ENCODE results near the gene MYO16.

MYO16 gene

GRCh38 chr13:108629181-108629752, at the start of gene MYO16:
Gene MYO16 (plus strand): TSS chr13:108629611. CDS start chr13:108629845, 234 bp downstream.
- no peak for DNase-seq

GRCh38 chr13:108586826-108587225, 42.6 kb upstream of the MYO16 start:
- no peak for DNase-seq

GRCh38 chr13:108588516-108588915, 40.9 kb upstream of the MYO16 start:
- DNase-seq = no peak

- DNase-seq = no peak
Measured at GRCh38 chr13:108594153-108594552, 35.3 kb upstream of the MYO16 start.

GRCh38 chr13:108595436-108596274, 33.8 kb upstream of the MYO16 start:
- no peak for DNase-seq

GRCh38 chr13:108597943-108598342, 31.5 kb upstream of the MYO16 start:
- DNase-seq = no peak

- DNase-seq = no peak
Measured at GRCh38 chr13:108606424-108606823, 23.0 kb upstream of the MYO16 start.

GRCh38 chr13:108609353-108609752, 20.1 kb upstream of the MYO16 start:
- DNase-seq = no peak

GRCh38 chr13:108610507-108610906, 18.9 kb upstream of the MYO16 start:
- no peak for DNase-seq

- DNase-seq = no peak
Measured at GRCh38 chr13:108615241-108615640, 14.2 kb upstream of the MYO16 start.

- no peak for DNase-seq
Measured at GRCh38 chr13:108618233-108618632, 11.2 kb upstream of the MYO16 start.

GRCh38 chr13:108621462-108621861, 7.9 kb upstream of the MYO16 start:
- DNase-seq = no peak

- no peak for DNase-seq
Measured at GRCh38 chr13:108624108-108624507, 5.3 kb upstream of the MYO16 start.

GRCh38 chr13:108624979-108625378, 4.4 kb upstream of the MYO16 start:
- DNase-seq = no peak

- no peak for DNase-seq
Measured at GRCh38 chr13:108629988-108630387, 577 bp downstream of the MYO16 start.

GRCh38 chr13:108632649-108633167, 3.3 kb downstream of the MYO16 start:
- DNase-seq = no peak

GRCh38 chr13:108638901-108639300, 9.5 kb downstream of the MYO16 start:
- no peak for DNase-seq

GRCh38 chr13:108643646-108644353, 14.4 kb downstream of the MYO16 start:
- DNase-seq = no peak

GRCh38 chr13:108645376-108645775, 16.0 kb downstream of the MYO16 start:
- no peak for DNase-seq

GRCh38 chr13:108650271-108650670, 20.9 kb downstream of the MYO16 start:
- DNase-seq = no peak

- DNase-seq = no peak
Measured at GRCh38 chr13:108656742-108657141, 27.3 kb downstream of the MYO16 start.

GRCh38 chr13:108657519-108657918, 28.1 kb downstream of the MYO16 start:
- no peak for DNase-seq

- no peak for DNase-seq
Measured at GRCh38 chr13:108662528-108662927, 33.1 kb downstream of the MYO16 start.

GRCh38 chr13:108663710-108664109, 34.3 kb downstream of the MYO16 start:
- no peak for DNase-seq
